Right lobe of liver (tissue), 6 donors: ENCODE results near the gene EDA. TPM values are rescaled to one million over a fixed set of nuclear protein-coding genes. Genes with fewer than 3 reads are reported as not detected.

Source experiments
- ATAC-seq, 4 donors: fragments of 200-7000 bp; cut with Tn5 transposase; one replicate each; pipeline ENCODE4 v1.9.1; 2020; ENCODE audit warnings: mild to moderate bottlenecking in 4 of 4, moderate library complexity in 4 of 4
- DNase-seq, 3 donors: peaks; one replicate each; pipeline ENCODE4 v3.0.0-alpha.2; 2020
- H3K27ac ChIP-seq, 3 donors: fragments of 200-600 bp; one replicate each; pipeline ENCODE4 v1.8.0; 2022
- H3K27me3 ChIP-seq, 2 donors: fragments of 200-600 bp; one replicate each; pipeline ENCODE4 v1.8.0; 2022
- H3K36me3 ChIP-seq, 4 donors: fragments of 200-600 bp; sonication (generic) in 1 of 4; one replicate each; pipeline versions ENCODE4 v1.5.1 to v1.8.0; 2017 to 2022; ENCODE audit warnings: control low read depth in 1 of 4
- H3K4me1 ChIP-seq, 4 donors: fragments of 200-600 bp; sonication (generic) in 1 of 4; one replicate each; pipeline versions ENCODE4 v1.5.1 to v1.8.0; 2017 to 2022; ENCODE audit warnings: control low read depth in 1 of 4
- H3K4me3 ChIP-seq, 3 donors: fragments of 200-600 bp; one replicate each; pipeline ENCODE4 v1.8.0; 2022
- H3K9me3 ChIP-seq, 4 donors: fragments of 200-600 bp; sonication (generic) in 1 of 4; one replicate each; pipeline versions ENCODE4 v1.5.1 to v1.8.0; 2017 to 2022; ENCODE audit warnings: control low read depth in 1 of 4
- POLR2A ChIP-seq: fragments of 450-650 bp; IDR thresholded peaks from one replicate; pipeline ENCODE4 v1.6.1; 2017; ENCODE audit warnings: antibody characterized with exemption, mild to moderate bottlenecking
- WGBS: methylation state at CpG from one replicate; pipeline ENCODE4 v1.1.6; 2018; ENCODE audit warnings: low coverage, low lambda C conversion rate; ENCODE audit not compliant: insufficient coverage; ENCODE audit errors: missing lambda C conversion rate; 5-methylcytosine and 5-hydroxymethylcytosine counted together
- intact Hi-C, 2 donors: fragments of 100-400 bp; cut with DNase I; formaldehyde crosslinking; loops; one replicate each; pipeline versions ENCODE4 v1.11.2 to v1.14.1; 2022
- total RNA-seq, 6 experiments: library from RNA; depleted of rRNA in 2 of 6; stranded (reverse); fragments of >200 nt in 2 of 6; fragmentation: NEBNext Ultra II Directional in 3 of 6; extraction: Animal tissue kit (Norgen Biotek cat#: 25700) in 3 of 6; gene quantifications; one replicate each; pipeline versions ENCODE4 v1.1.0 to v1.2.4, GENCODE V29; 2016 to 2023
- TF ChIP-seq, protein P1 (sequence below), 4 donors: fragments of 200-600 bp in 3 of 4; fragments of 450-650 bp in 1 of 4; IDR thresholded peaks; one replicate each; pipeline versions ENCODE4 v1.5.1 to v1.8.0; 2016 to 2022; ENCODE audit warnings: antibody characterized with exemption in 4 of 4, mild to moderate bottlenecking in 2 of 4
- donor health status: DM: no; HTN: yes; CAD: no.
- donor health status: DM: no; HTN: no; CAD: no.
- donor health status: DM: no; HTN: no; CAD: no.
- donor health status: DM: no; HTN: yes; CAD: no.
- donor health status: DM: no; HTN: yes; CAD: no.

The EDA gene
- total RNA-seq, 6 experiments from 2014 or later = 1.7 to 2.7 (median 2.1) TPM

DNA sequence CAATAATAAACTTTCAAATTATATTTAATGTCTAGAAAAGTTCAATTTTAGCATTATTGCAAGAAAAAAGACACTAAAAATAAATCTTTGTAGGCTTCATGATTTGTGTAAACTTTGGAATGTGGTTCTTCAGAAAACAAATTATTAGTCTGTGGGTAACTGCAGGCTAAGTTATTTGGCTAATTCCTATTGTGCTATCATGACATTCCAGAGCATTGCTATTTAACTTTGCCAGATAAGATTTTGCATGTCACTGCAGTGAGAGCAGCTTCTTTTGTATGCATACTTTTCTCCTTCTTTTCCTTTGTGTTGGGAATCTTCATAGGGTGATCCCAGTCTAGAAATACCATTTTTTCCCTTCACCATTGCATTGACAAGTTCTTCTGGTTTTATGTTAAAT, 303.8 kb downstream of the EDA start:
- intact Hi-C loops = no loop called here
- DNase-seq (no peak), ATAC-seq (no peak)
- Histone ChIP-seq H3K36me3 (no peaks in the 10 kb centered on the region), H3K4me3 (no peak overlapping the region), H3K9me3 (no peaks in the 10 kb centered on the region), H3K27me3 (peaks cover 0 to 4% of the 10 kb centered on the region in 2 donors), H3K4me1 (no peaks in the 10 kb centered on the region), H3K27ac (no peak overlapping the region)
- TF ChIP-seq POLR2A = no peak
- TF ChIP-seq, protein P1, sequence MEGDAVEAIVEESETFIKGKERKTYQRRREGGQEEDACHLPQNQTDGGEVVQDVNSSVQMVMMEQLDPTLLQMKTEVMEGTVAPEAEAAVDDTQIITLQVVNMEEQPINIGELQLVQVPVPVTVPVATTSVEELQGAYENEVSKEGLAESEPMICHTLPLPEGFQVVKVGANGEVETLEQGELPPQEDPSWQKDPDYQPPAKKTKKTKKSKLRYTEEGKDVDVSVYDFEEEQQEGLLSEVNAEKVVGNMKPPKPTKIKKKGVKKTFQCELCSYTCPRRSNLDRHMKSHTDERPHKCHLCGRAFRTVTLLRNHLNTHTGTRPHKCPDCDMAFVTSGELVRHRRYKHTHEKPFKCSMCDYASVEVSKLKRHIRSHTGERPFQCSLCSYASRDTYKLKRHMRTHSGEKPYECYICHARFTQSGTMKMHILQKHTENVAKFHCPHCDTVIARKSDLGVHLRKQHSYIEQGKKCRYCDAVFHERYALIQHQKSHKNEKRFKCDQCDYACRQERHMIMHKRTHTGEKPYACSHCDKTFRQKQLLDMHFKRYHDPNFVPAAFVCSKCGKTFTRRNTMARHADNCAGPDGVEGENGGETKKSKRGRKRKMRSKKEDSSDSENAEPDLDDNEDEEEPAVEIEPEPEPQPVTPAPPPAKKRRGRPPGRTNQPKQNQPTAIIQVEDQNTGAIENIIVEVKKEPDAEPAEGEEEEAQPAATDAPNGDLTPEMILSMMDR (IDR thresholded peaks at IDR 0.05) = no peak

DNA sequence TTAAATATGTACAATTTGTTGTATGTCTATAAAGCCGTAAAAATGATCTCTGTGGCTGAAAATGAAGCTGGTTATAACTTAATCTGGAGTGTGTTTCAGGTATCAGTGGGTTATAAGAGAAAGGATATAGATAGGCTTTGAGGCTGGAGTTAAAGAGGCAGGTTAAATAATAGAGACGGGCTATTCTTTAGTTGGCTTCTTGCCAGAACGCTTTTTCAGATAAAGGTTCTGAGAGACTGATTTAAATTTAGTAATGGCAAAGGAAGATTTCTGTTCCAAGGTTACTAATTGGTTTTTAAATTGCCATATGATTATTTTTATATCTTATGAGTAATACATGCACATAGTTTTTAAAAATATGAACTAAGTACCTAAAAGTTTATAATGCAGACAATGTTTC, 316.4 kb downstream of the EDA start:
- Histone ChIP-seq H3K36me3 (no peaks in the 10 kb centered on the region), H3K27me3 (peaks cover 0 to 5% of the 10 kb centered on the region in 2 donors), H3K9me3 (no peaks in the 10 kb centered on the region), H3K4me1 (no peaks in the 10 kb centered on the region), H3K27ac (no peak overlapping the region), H3K4me3 (no peak overlapping the region)
- TF ChIP-seq POLR2A = no peak
- TF ChIP-seq, protein P1 (IDR thresholded peaks at IDR 0.05) = no peak
- ATAC-seq (no peak), DNase-seq (no peak)
- intact Hi-C loops = no loop called here
- WGBS = 51% methylated on average over 3 of the region's 3 CpGs

DNA sequence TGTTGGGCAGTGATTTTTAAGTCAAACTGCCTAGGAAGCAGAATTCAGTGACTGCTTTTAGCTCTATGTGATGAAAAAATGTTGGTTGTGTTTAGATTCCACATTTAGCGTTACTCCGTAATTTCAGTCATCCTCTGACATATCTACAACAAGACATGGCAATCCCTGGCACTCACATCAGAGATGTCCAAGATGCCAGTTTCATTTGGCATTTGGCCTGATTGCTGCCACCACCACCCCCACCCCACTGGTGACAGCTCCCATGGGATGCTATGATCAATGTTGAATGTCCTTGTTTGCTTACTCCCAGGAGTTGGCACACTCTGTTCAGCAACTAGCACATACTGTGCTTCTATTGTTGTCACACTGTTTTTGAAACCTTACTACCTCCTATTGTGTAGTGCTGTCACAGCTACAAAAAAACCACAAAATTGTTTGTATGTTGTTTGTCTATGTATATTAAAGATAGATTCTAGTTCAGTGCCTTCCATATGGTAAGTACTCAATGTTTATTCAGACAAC, 332.4 kb downstream of the EDA start:
- ATAC-seq (no peak), DNase-seq (no peak)
- no peaks in the 10 kb centered on the region for H3K36me3 ChIP-seq
- intact Hi-C loops = no loop called here
- H3K27me3 ChIP-seq = no peaks in the 10 kb centered on the region
- no peak overlapping the region for H3K4me3 ChIP-seq
- H3K4me1 ChIP-seq = no peaks in the 10 kb centered on the region
- no peak overlapping the region for H3K27ac ChIP-seq
- 38% methylated on average over 2 of the region's 2 CpGs for WGBS
- TF ChIP-seq, protein P1 (IDR thresholded peaks at IDR 0.05) = no peak
- TF ChIP-seq POLR2A = no peak
- no peaks in the 10 kb centered on the region for H3K9me3 ChIP-seq

DNA sequence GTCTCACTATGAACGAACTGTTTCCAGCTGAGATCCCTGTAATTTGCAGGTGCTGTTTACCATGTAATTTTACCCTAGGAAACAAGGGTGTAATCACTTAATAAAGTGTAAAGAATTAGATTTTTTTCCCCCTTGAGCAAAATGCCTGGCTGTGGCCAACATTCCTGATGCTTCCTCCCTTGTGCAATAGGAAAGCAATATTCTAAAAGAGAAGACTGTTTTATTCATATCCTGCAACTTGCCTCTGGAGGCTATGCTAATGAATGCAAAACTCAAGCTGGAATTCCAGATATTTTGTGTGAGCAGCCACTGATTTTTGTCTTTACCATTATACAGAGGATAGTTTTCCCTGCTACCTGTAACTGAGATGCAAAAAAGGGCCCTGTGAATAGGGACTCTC, 335.8 kb downstream of the EDA start:
- Histone ChIP-seq H3K36me3 (no peaks in the 10 kb centered on the region), H3K4me1 (no peaks in the 10 kb centered on the region), H3K9me3 (no peaks in the 10 kb centered on the region), H3K27ac (no peak overlapping the region), H3K4me3 (no peak overlapping the region), H3K27me3 (no peaks in the 10 kb centered on the region)
- no peak for ATAC-seq
- no peak for DNase-seq
- TF ChIP-seq, protein P1 (IDR thresholded peaks at IDR 0.05) = no peak
- TF ChIP-seq POLR2A = no peak
- intact Hi-C loops = no loop called here
- 44% methylated on average over 1 of the region's 1 CpG for WGBS

DNA sequence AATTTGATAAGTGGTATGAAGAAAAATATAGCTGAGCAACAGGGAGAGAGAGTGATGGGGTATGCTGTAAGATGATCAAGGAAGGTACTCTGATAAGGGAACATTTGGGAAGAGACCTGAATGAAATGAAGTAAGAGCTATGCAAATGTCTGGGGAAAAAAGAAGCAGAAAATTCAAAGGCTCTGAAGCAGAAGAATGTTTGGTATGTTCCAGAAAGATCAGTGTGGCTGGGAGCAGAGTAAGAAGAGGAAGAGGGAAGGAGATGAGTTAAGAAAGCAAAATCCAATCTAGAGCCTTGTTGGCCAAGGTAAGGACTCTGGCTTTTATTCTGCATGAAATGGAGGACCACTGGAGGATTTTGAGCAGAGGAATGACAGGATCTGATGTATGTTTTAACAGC, 343.8 kb downstream of the EDA start:
- intact Hi-C loops = no loop called here
- ATAC-seq = no peak
- no peaks in the 10 kb centered on the region for H3K36me3 ChIP-seq

More for the DNA sequence above, 343.8 kb downstream of the EDA start:
- no peaks in the 10 kb centered on the region for H3K27me3 ChIP-seq
- no peak overlapping the region for H3K4me3 ChIP-seq
- H3K27ac ChIP-seq = no peak overlapping the region
- DNase-seq = no peak
- H3K9me3 ChIP-seq = no peaks in the 10 kb centered on the region
- no peaks in the 10 kb centered on the region for H3K4me1 ChIP-seq
- TF ChIP-seq, protein P1 (IDR thresholded peaks at IDR 0.05) = no peak
- TF ChIP-seq POLR2A = no peak
